Osteocyte (in vitro differentiated cells): ENCODE measurements around the gene TRAIP. TPM values are rescaled to one million over a fixed set of nuclear protein-coding genes. Genes with fewer than 3 reads are reported as not detected.

ENCODE experiments used
- DNase-seq: peaks from one replicate; pipeline ENCODE4 v3.0.0; 2021; ENCODE audit warnings: mixed read lengths; ENCODE audit not compliant: unreplicated experiment; ENCODE audit errors: extremely low spot score
- H3K27ac Mint-ChIP-seq: one replicate; pipeline ENCODE4 v1.8.0; 2021; ENCODE audit warnings: mild to moderate bottlenecking, mixed read lengths; ENCODE audit not compliant: unreplicated experiment
- H3K27me3 Mint-ChIP-seq: one replicate; pipeline ENCODE4 v1.8.0; 2021; ENCODE audit warnings: mixed read lengths; ENCODE audit not compliant: unreplicated experiment
- H3K36me3 Mint-ChIP-seq: one replicate; pipeline ENCODE4 v1.8.0; 2021; ENCODE audit warnings: mixed read lengths; ENCODE audit not compliant: unreplicated experiment
- H3K4me1 Mint-ChIP-seq: one replicate; pipeline ENCODE4 v1.8.0; 2021; ENCODE audit warnings: mixed read lengths; ENCODE audit not compliant: unreplicated experiment
- H3K4me3 Mint-ChIP-seq: one replicate; pipeline ENCODE4 v1.8.0; 2021; ENCODE audit warnings: mild to moderate bottlenecking, moderate library complexity, mixed read lengths; ENCODE audit not compliant: unreplicated experiment
- H3K9me3 Mint-ChIP-seq: one replicate; pipeline ENCODE4 v1.8.0; 2021; ENCODE audit warnings: mixed read lengths; ENCODE audit not compliant: unreplicated experiment
- CTCF ChIP-seq: fragments of 200-600 bp; sonication (generic); IDR thresholded peaks from 2 replicates; pipeline ENCODE4 v1.5.0; 2021; ENCODE audit warnings: antibody characterized with exemption, mild to moderate bottlenecking, moderate library complexity
- total RNA-seq: library from RNA; stranded (reverse); gene quantifications from 2 replicates; pipeline ENCODE4 v1.2.1, GENCODE V29; 2021

Gene TRAIP
- total RNA-seq, 1 donor from 2014 or later, result 3.4 TPM

- Mint-ChIP-seq H3K27ac (no peak overlapping the region), H3K4me1 (peaks cover 14% of the 10 kb centered on the region), H3K27me3 (no peaks in the 10 kb centered on the region), H3K9me3 (no peaks in the 10 kb centered on the region), H3K4me3 (no peak overlapping the region), H3K36me3 (no peaks in the 10 kb centered on the region)
- no peak for DNase-seq
- no peak for TF ChIP-seq CTCF
Observed at GRCh38 chr3:49901366-49902339, 45.3 kb upstream of the TRAIP start.

GRCh38 chr3:49900491-49901153, 44.3 kb upstream of the TRAIP start:
- TF ChIP-seq CTCF, result no peak
- no peak for DNase-seq
- Mint-ChIP-seq H3K4me3 (no peak overlapping the region), H3K4me1 (peaks cover 8% of the 10 kb centered on the region), H3K9me3 (no peaks in the 10 kb centered on the region), H3K36me3 (no peaks in the 10 kb centered on the region), H3K27ac (no peak overlapping the region), H3K27me3 (no peaks in the 10 kb centered on the region)

GRCh38 chr3:49899815-49900214, 43.5 kb upstream of the TRAIP start:
- Mint-ChIP-seq H3K27me3 (no peaks in the 10 kb centered on the region), H3K4me3 (no peak overlapping the region), H3K4me1 (peaks cover 7% of the 10 kb centered on the region), H3K27ac (no peak overlapping the region), H3K9me3 (no peaks in the 10 kb centered on the region), H3K36me3 (no peaks in the 10 kb centered on the region)
- no peak for TF ChIP-seq CTCF
- DNase-seq, result no peak

GRCh38 chr3:49898991-49899390, 42.6 kb upstream of the TRAIP start:
- Mint-ChIP-seq H3K9me3 (no peaks in the 10 kb centered on the region), H3K4me3 (no peak overlapping the region), H3K4me1 (peaks cover 7% of the 10 kb centered on the region), H3K27ac (no peak overlapping the region), H3K36me3 (no peaks in the 10 kb centered on the region), H3K27me3 (no peaks in the 10 kb centered on the region)
- no peak for TF ChIP-seq CTCF
- no peak for DNase-seq

GRCh38 chr3:49896345-49896744, 40.0 kb upstream of the TRAIP start:
- no peak for TF ChIP-seq CTCF
- no peaks in the 10 kb centered on the region for H3K36me3 Mint-ChIP-seq
- H3K27ac Mint-ChIP-seq, result no peak overlapping the region
- peaks cover 6% of the 10 kb centered on the region for H3K4me1 Mint-ChIP-seq
- H3K9me3 Mint-ChIP-seq, result no peaks in the 10 kb centered on the region
- H3K27me3 Mint-ChIP-seq, result no peaks in the 10 kb centered on the region
- DNase-seq, result no peak
- no peak overlapping the region for H3K4me3 Mint-ChIP-seq
